Neural cell (in vitro differentiated cells): ENCODE measurements around the gene C1QTNF8.

Experiments
- CTCF ChIP-seq: fragments of 450-650 bp; IDR thresholded peaks from 2 replicates; pipeline ENCODE4 v1.5.1; 2014; ENCODE audit warnings: antibody characterized with exemption, mild to moderate bottlenecking, moderate library complexity; ENCODE audit not compliant: poor library complexity, severe bottlenecking
- EZH2 ChIP-seq: fragments of 200-600, 300-800 bp; shearing (Covaris generic), sonication (generic); IDR thresholded peaks from 2 replicates; pipeline ENCODE4 v1.6.1; 2014; ENCODE audit warnings: antibody characterized with exemption, low read length, borderline replicate concordance, mild to moderate bottlenecking; ENCODE audit not compliant: insufficient read depth, poor library complexity, severe bottlenecking
- POLR2AphosphoS5 ChIP-seq: IDR thresholded peaks from 2 replicates; pipeline ENCODE4 v1.6.1; 2012
- RAD21 ChIP-seq: fragments of 450-650 bp; conservative IDR thresholded peaks from 2 replicates; pipeline ENCODE4 v1.6.1; 2014; ENCODE audit warnings: antibody characterized with exemption, mild to moderate bottlenecking, moderate library complexity
- REST ChIP-seq: IDR thresholded peaks from 2 replicates; pipeline ENCODE4 v1.6.1; 2012; ENCODE audit warnings: borderline replicate concordance
- SMC3 ChIP-seq: fragments of 450-650 bp; conservative IDR thresholded peaks from 2 replicates; pipeline ENCODE4 v1.6.1; 2014; ENCODE audit warnings: antibody characterized with exemption, mild to moderate bottlenecking, moderate library complexity; ENCODE audit not compliant: poor library complexity

- TF ChIP-seq CTCF = no peak
- TF ChIP-seq EZH2 = no peak
- no peak for TF ChIP-seq REST
- no peak for TF ChIP-seq RAD21
- TF ChIP-seq SMC3 = no peak
- TF ChIP-seq POLR2AphosphoS5 = no peak
Measured at GRCh38 chr16:1039762-1040161, 56.3 kb downstream of the C1QTNF8 start.
